Peyer's patch (tissue), 4 donors: Measurements from ENCODE around the gene EFHD1.

Source experiments
- POLR2A ChIP-seq, 2 donors: fragments of 450-650 bp; IDR thresholded peaks; one replicate each; pipeline ENCODE4 v1.5.1; 2017; ENCODE audit warnings: antibody characterized with exemption in 2 of 2, mild to moderate bottlenecking in 2 of 2, moderate library complexity in 2 of 2
- TF ChIP-seq, protein P1 (sequence below), 6 experiments: fragments of 450-650 bp in 4 of 6; fragments of 200-600 bp in 2 of 6; sonication (generic) in 1 of 6; IDR thresholded peaks; one replicate each; pipeline ENCODE4 v1.5.1; 2017 to 2019; ENCODE audit warnings: antibody characterized with exemption in 6 of 6, mild to moderate bottlenecking in 3 of 6, moderate library complexity in 1 of 6

DNA sequence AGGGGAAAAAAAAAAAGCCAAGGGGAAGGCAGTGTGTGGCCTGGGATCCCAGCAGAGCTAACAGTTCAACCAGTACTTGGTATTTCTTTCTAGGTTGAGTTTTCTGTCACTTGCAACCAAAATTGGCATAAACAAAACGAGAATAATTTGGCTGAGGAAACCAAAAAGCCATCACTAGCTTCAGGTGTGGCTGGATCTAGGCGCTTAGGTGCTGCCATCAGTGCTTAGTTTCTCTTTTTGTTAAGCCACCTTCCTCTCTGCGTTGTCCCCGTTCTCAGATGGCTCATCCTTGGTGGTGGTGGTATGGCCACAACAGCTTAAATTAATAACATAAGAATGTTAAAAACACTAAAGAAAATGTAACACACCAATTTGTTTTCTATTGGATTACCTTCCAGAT lies 2.4 kb downstream of the EFHD1 start:
- TF ChIP-seq, protein P1, sequence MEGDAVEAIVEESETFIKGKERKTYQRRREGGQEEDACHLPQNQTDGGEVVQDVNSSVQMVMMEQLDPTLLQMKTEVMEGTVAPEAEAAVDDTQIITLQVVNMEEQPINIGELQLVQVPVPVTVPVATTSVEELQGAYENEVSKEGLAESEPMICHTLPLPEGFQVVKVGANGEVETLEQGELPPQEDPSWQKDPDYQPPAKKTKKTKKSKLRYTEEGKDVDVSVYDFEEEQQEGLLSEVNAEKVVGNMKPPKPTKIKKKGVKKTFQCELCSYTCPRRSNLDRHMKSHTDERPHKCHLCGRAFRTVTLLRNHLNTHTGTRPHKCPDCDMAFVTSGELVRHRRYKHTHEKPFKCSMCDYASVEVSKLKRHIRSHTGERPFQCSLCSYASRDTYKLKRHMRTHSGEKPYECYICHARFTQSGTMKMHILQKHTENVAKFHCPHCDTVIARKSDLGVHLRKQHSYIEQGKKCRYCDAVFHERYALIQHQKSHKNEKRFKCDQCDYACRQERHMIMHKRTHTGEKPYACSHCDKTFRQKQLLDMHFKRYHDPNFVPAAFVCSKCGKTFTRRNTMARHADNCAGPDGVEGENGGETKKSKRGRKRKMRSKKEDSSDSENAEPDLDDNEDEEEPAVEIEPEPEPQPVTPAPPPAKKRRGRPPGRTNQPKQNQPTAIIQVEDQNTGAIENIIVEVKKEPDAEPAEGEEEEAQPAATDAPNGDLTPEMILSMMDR (IDR thresholded peaks at IDR 0.05), result no peak
- no peak for TF ChIP-seq POLR2A (IDR thresholded peaks at IDR 0.05)
